Nephron (organoid): Measurements from ENCODE around the gene FADS6.

Experiments
- H3K27ac Mint-ChIP-seq, 3 experiments: 2 replicates each; pipeline ENCODE4 v1.8.0; 2020; ENCODE audit warnings: mixed read lengths in 3 of 3, mild to moderate bottlenecking in 2 of 3, moderate library complexity in 1 of 3
- H3K27me3 Mint-ChIP-seq: 2 replicates; pipeline ENCODE4 v1.8.0; 2021; ENCODE audit warnings: low read depth, mild to moderate bottlenecking, moderate library complexity, mixed read lengths
- H3K36me3 Mint-ChIP-seq: 2 replicates; pipeline ENCODE4 v1.8.0; 2020; ENCODE audit warnings: low read depth, mixed read lengths
- H3K4me1 Mint-ChIP-seq: 2 replicates; pipeline ENCODE4 v1.8.0; 2020; ENCODE audit warnings: mixed read lengths
- H3K4me3 Mint-ChIP-seq, 3 experiments: 2 replicates each; pipeline ENCODE4 v1.8.0; 2020; ENCODE audit warnings: mild to moderate bottlenecking in 3 of 3, mixed read lengths in 3 of 3, moderate library complexity in 2 of 3
- H3K9me3 Mint-ChIP-seq: 2 replicates; pipeline ENCODE4 v1.8.0; 2020; ENCODE audit warnings: mixed read lengths
- TF ChIP-seq, protein P1 (sequence below), 3 experiments: fragments of 200-600 bp; sonication (generic); IDR thresholded peaks; one replicate each; pipeline ENCODE4 v1.5.0; 2021; ENCODE audit warnings: antibody characterized with exemption in 3 of 3; ENCODE audit not compliant: unreplicated experiment in 3 of 3

The FADS6 gene

DNA sequence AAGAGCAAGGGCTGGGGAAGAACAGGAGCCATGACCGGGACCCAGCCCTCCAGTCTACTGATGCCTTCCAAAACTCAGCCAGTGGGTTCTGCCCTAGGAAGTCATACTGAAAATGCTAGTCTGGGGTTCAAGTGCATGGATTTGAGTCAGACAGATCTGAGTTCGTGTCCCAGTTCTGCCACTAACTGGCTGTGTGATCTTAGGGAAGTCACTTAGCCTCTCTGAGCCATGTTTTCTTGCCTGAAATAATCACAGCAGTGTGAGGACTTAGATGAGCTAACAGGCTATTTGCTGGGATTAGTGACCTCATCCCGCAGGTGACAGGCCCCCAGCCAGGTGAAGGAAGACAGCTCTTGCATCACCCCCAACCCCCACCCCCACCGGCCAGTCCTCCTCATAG is 38.1 kb downstream of the FADS6 start:
- Mint-ChIP-seq H3K36me3 (no peaks in the 10 kb centered on the region), H3K4me3 (no peak overlapping the region), H3K9me3 (no peaks in the 10 kb centered on the region), H3K4me1 (no peaks in the 10 kb centered on the region), H3K27me3 (peaks cover 95% of the 10 kb centered on the region), H3K27ac (no peak overlapping the region)
- TF ChIP-seq, protein P1, sequence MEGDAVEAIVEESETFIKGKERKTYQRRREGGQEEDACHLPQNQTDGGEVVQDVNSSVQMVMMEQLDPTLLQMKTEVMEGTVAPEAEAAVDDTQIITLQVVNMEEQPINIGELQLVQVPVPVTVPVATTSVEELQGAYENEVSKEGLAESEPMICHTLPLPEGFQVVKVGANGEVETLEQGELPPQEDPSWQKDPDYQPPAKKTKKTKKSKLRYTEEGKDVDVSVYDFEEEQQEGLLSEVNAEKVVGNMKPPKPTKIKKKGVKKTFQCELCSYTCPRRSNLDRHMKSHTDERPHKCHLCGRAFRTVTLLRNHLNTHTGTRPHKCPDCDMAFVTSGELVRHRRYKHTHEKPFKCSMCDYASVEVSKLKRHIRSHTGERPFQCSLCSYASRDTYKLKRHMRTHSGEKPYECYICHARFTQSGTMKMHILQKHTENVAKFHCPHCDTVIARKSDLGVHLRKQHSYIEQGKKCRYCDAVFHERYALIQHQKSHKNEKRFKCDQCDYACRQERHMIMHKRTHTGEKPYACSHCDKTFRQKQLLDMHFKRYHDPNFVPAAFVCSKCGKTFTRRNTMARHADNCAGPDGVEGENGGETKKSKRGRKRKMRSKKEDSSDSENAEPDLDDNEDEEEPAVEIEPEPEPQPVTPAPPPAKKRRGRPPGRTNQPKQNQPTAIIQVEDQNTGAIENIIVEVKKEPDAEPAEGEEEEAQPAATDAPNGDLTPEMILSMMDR (IDR thresholded peaks at IDR 0.05; ENCODE audit: unreplicated experiment in 3 of 3) = no peak

GRCh38 chr17:74854792-74855191 is 38.6 kb downstream of the FADS6 start:
- Mint-ChIP-seq H3K27ac (no peak overlapping the region), H3K4me3 (no peak overlapping the region), H3K9me3 (no peaks in the 10 kb centered on the region), H3K4me1 (no peaks in the 10 kb centered on the region), H3K27me3 (peaks cover 95% of the 10 kb centered on the region), H3K36me3 (no peaks in the 10 kb centered on the region)
- TF ChIP-seq, protein P1 (IDR thresholded peaks at IDR 0.05; ENCODE audit: unreplicated experiment in 3 of 3) = no peak

DNA sequence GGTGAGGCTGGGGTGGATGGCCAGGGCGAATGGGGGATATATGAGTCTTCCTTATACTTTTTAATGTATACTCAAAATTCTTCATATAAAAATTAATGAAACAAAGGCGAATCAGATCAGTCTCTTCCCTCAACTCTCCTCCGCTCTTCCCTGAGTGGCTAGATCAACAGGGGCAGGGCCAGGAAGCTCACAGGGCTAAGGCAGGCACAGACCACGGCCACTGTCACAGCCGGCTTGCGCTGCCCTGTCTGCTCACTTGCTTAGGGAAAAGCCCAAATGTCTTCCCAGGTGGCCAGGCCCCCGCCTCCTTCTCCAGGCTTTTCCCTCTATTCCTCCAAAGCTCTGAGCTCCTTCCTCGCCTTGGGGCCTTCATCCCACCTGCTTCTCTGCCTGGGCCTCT is 39.8 kb downstream of the FADS6 start:
- TF ChIP-seq, protein P1 (IDR thresholded peaks at IDR 0.05; ENCODE audit: unreplicated experiment in 3 of 3) = no peak
- H3K9me3 Mint-ChIP-seq = no peaks in the 10 kb centered on the region
- H3K27ac Mint-ChIP-seq = no peak overlapping the region
- no peaks in the 10 kb centered on the region for H3K36me3 Mint-ChIP-seq
- H3K4me3 Mint-ChIP-seq = peak overlapping the region in 1 of 3 experiments; percentile 4
- H3K4me1 Mint-ChIP-seq = no peaks in the 10 kb centered on the region
- H3K27me3 Mint-ChIP-seq = peaks cover 96% of the 10 kb centered on the region

DNA sequence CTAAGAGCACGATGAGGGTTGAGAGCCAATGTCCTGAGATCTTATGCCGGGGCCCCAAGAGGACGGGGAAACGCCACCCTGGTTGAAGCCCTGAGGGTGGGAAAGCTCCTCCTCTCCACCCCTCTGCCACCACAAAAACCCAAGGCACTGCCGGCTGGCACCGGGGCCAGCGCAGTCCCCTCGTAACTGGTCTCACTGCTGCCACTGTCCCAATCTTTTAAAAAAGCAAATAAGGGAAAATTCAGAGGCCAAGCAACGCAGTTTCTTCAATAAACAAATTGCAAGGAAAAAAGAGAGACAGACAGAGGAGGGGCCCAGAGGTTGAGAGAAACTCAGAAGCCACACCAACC is 40.4 kb downstream of the FADS6 start:
- no peaks in the 10 kb centered on the region for H3K4me1 Mint-ChIP-seq
- H3K27ac Mint-ChIP-seq = no peak overlapping the region
- peak overlapping the region; percentile 32 to 67 (median 65) for H3K4me3 Mint-ChIP-seq
- H3K36me3 Mint-ChIP-seq = no peaks in the 10 kb centered on the region
- peaks cover 96% of the 10 kb centered on the region for H3K27me3 Mint-ChIP-seq
- no peaks in the 10 kb centered on the region for H3K9me3 Mint-ChIP-seq
- TF ChIP-seq, protein P1 (IDR thresholded peaks at IDR 0.05; ENCODE audit: unreplicated experiment in 3 of 3) = no peak

- Mint-ChIP-seq H3K4me3 (peak overlapping the region in 2 of 3 experiments; percentile 65 to 67), H3K4me1 (no peaks in the 10 kb centered on the region), H3K9me3 (no peaks in the 10 kb centered on the region), H3K27me3 (peaks cover 94% of the 10 kb centered on the region), H3K36me3 (no peaks in the 10 kb centered on the region), H3K27ac (no peak overlapping the region)
- TF ChIP-seq, protein P1 (IDR thresholded peaks at IDR 0.05; ENCODE audit: unreplicated experiment in 3 of 3) = no peak
These were observed 41.0 kb downstream of the FADS6 start for GRCh38 chr17:74852237-74853047.
